ENCODE measurements around the gene KDM4C.

Gene KDM4C

GRCh38 chr9:7089406-7090193 is 331.8 kb downstream of the KDM4C start:
- DNase-seq (ENCODE audit: low read depth in 4 of 4, low spot score in 1 of 4): no peak

GRCh38 chr9:7093040-7093439 is 335.3 kb downstream of the KDM4C start:
- no peak for DNase-seq (ENCODE audit: low read depth in 4 of 4, low spot score in 1 of 4)

GRCh38 chr9:7094052-7094451 is 336.3 kb downstream of the KDM4C start:
- no peak for DNase-seq (ENCODE audit: low read depth in 4 of 4, low spot score in 1 of 4)

GRCh38 chr9:7094576-7094975 is 336.8 kb downstream of the KDM4C start:
- DNase-seq (ENCODE audit: low read depth in 4 of 4, low spot score in 1 of 4): no peak

GRCh38 chr9:7095058-7095457 is 337.3 kb downstream of the KDM4C start:
- no peak for DNase-seq (ENCODE audit: low read depth in 4 of 4, low spot score in 1 of 4)

GRCh38 chr9:7097040-7097715 is 339.4 kb downstream of the KDM4C start:
- DNase-seq (ENCODE audit: low read depth in 4 of 4, low spot score in 1 of 4): no peak

GRCh38 chr9:7097785-7098752 is 340.3 kb downstream of the KDM4C start:
- DNase-seq (ENCODE audit: low read depth in 4 of 4, low spot score in 1 of 4): no peak

- DNase-seq (ENCODE audit: low read depth in 4 of 4, low spot score in 1 of 4): no peak
Measured at GRCh38 chr9:7103367-7103766, 345.6 kb downstream of the KDM4C start.

- DNase-seq (ENCODE audit: low read depth in 4 of 4, low spot score in 1 of 4): no peak
Measured at GRCh38 chr9:7103771-7104170, 346.0 kb downstream of the KDM4C start.

GRCh38 chr9:7104625-7105024 is 346.9 kb downstream of the KDM4C start:
- no peak for DNase-seq (ENCODE audit: low read depth in 4 of 4, low spot score in 1 of 4)

GRCh38 chr9:7105095-7105494 is 347.3 kb downstream of the KDM4C start:
- no peak for DNase-seq (ENCODE audit: low read depth in 4 of 4, low spot score in 1 of 4)

- DNase-seq (ENCODE audit: low read depth in 4 of 4, low spot score in 1 of 4): no peak
Measured at GRCh38 chr9:7108936-7109335, 351.2 kb downstream of the KDM4C start.

GRCh38 chr9:7111413-7111812 is 353.6 kb downstream of the KDM4C start:
- DNase-seq (ENCODE audit: low read depth in 4 of 4, low spot score in 1 of 4): no peak

GRCh38 chr9:7115606-7116005 is 357.8 kb downstream of the KDM4C start:
- no peak for DNase-seq (ENCODE audit: low read depth in 4 of 4, low spot score in 1 of 4)

- no peak for DNase-seq (ENCODE audit: low read depth in 4 of 4, low spot score in 1 of 4)
Measured at GRCh38 chr9:7117676-7118561, 360.1 kb downstream of the KDM4C start.

- DNase-seq (ENCODE audit: low read depth in 4 of 4, low spot score in 1 of 4): no peak
Measured at GRCh38 chr9:7118633-7119032, 360.9 kb downstream of the KDM4C start.

GRCh38 chr9:7119612-7120011 is 361.8 kb downstream of the KDM4C start:
- DNase-seq (ENCODE audit: low read depth in 4 of 4, low spot score in 1 of 4): no peak

GRCh38 chr9:7121055-7121454 is 363.3 kb downstream of the KDM4C start:
- no peak for DNase-seq (ENCODE audit: low read depth in 4 of 4, low spot score in 1 of 4)

GRCh38 chr9:7121664-7122063 is 363.9 kb downstream of the KDM4C start:
- DNase-seq (ENCODE audit: low read depth in 4 of 4, low spot score in 1 of 4): no peak

- DNase-seq (ENCODE audit: low read depth in 4 of 4, low spot score in 1 of 4): no peak
Measured at GRCh38 chr9:7123743-7124142, 366.0 kb downstream of the KDM4C start.

GRCh38 chr9:7125231-7125630 is 367.5 kb downstream of the KDM4C start:
- no peak for DNase-seq (ENCODE audit: low read depth in 4 of 4, low spot score in 1 of 4)

Measured in stimulated activated CD4-positive, alpha-beta T cell treated with anti-CD3 and anti-CD28 coated beads, Interleukin-1b, Interleukin-23, amount 100 ng/mL, for 24 hours (primary cell).